Fibroblast of the aortic adventitia (primary cell): Measurements from ENCODE around the gene EEF1AKMT3. TPM values are rescaled to one million over a fixed set of nuclear protein-coding genes. Genes with fewer than 3 reads are reported as not detected.
"Not testable (repeated sequence)": the region's sequence is repeated elsewhere in the genome, so short reads cannot be mapped to it uniquely, and the experiment has no call there.

Experiments used
- DNase-seq: peaks from one replicate; pipeline ENCODE4 v3.0.0-alpha.2; 2010; ENCODE audit warnings: low read depth
- H3K4me3 ChIP-seq: 2 replicates; pipeline ENCODE4 v1.5.1; 2011; ENCODE audit warnings: low read depth, mild to moderate bottlenecking, control low read depth, low read length, moderate library complexity
- total RNA-seq: library from RNA; depleted of rRNA; stranded (reverse); fragments of >200 nt; gene quantifications from 2 replicates; pipeline ENCODE4 v1.2.3, GENCODE V29; 2012; ENCODE audit warnings: low replicate concordance
- TF ChIP-seq, protein P1 (sequence below): IDR thresholded peaks from 2 replicates; pipeline ENCODE4 v1.5.1; 2011; ENCODE audit warnings: mild to moderate bottlenecking, low read length, control low read depth, inconsistent platforms; ENCODE audit not compliant: insufficient read depth

The EEF1AKMT3 gene
- total RNA-seq, 1 donor: 6.6 TPM

DNA sequence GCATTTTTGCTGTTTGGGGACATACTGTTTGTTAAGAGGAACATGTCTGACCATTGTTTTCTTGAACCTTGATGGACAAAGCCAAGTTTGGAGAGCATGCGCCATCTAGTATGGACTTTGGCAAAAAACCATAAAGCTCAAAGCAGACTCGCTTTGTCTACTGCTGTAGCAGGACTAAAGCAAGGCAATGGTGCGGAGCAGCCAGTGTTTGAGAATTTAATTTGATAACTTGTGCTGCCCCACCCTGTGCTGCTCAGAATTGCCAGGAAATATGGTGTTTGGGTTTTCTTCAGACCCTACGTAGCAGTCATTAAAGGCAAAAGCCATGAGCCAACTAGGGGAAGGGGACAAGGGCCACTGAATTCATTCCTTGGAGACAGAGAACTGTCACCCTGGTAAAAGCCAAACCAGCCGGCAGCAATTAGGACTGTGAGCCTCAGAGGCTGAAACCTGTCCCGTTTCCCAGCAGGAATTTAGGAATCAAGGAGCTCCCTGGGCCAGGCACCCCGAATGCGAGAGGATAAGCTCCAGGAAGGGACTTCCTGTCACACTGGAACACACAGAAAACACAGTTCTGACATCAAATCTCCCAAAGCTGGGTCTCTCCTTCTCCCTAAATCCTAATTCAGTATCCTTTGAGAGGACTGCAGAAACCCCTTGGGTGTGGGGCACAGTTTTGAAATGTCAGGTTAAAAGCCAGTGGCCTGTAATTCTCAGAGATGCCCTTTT lies 45.0 kb downstream of the EEF1AKMT3 start:
- no peak for DNase-seq
- no peak overlapping the region for H3K4me3 ChIP-seq
- TF ChIP-seq, protein P1, sequence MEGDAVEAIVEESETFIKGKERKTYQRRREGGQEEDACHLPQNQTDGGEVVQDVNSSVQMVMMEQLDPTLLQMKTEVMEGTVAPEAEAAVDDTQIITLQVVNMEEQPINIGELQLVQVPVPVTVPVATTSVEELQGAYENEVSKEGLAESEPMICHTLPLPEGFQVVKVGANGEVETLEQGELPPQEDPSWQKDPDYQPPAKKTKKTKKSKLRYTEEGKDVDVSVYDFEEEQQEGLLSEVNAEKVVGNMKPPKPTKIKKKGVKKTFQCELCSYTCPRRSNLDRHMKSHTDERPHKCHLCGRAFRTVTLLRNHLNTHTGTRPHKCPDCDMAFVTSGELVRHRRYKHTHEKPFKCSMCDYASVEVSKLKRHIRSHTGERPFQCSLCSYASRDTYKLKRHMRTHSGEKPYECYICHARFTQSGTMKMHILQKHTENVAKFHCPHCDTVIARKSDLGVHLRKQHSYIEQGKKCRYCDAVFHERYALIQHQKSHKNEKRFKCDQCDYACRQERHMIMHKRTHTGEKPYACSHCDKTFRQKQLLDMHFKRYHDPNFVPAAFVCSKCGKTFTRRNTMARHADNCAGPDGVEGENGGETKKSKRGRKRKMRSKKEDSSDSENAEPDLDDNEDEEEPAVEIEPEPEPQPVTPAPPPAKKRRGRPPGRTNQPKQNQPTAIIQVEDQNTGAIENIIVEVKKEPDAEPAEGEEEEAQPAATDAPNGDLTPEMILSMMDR: no peak

DNA sequence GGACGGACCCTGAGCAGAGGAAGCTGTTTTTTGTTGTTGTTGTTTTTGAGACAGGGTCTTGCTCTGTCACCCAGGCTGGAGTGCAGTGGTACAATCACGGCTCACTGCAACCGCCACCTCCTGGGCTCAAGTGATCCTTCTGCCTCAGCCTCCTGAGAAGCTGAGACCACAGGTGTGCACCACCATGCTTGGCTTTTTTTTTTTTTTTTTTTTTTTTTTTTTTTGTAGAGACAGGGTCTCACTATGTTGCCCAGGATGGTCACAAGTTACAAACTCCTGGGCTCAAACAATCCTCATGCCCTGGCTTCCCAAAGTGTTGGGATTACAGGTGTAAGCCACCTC lies 45.5 kb downstream of the EEF1AKMT3 start:
- H3K4me3 ChIP-seq, DNase-seq: not testable (repeated sequence)

DNA sequence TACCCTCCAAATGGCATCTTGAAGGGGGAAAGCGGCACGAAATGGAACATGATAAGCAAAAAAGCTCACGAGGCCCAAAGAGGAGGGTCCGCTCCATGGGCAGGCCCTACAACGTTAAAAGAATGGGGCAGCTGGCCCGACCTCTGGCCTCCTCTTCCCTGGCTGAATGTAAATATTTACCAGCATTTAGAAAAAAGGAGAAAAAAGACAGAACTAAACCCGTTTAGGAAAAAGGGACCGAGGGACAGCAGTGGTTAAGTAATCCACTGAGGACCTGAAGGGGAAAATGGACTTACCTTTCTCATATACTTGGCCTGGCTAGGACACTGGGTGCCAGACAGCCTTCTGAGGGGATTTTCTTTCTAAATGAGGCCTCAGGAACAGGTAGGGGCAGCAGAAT lies 47.7 kb downstream of the EEF1AKMT3 start:
- DNase-seq, H3K4me3 ChIP-seq: not testable (repeated sequence)

DNA sequence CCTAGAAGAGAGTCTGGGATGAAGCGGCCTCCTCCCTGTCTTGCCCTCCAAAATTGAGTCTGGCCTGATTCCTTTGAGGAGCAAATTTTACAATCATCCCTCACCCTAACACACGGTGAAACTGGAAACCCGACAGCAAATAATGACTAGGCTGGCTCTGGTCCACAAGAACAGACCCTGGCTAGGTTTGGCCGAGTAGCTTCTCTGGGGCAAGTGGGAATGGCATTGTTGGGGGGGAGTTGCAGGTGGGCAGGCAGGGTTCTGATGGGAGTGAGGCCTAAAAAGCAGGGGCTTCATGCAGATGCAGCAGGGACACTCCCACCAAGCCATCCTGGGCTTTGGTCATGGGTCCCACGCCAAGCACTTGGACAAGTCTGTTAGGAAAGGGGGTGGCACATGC lies 48.6 kb downstream of the EEF1AKMT3 start:
- not testable (repeated sequence) for DNase-seq, H3K4me3 ChIP-seq

DNA sequence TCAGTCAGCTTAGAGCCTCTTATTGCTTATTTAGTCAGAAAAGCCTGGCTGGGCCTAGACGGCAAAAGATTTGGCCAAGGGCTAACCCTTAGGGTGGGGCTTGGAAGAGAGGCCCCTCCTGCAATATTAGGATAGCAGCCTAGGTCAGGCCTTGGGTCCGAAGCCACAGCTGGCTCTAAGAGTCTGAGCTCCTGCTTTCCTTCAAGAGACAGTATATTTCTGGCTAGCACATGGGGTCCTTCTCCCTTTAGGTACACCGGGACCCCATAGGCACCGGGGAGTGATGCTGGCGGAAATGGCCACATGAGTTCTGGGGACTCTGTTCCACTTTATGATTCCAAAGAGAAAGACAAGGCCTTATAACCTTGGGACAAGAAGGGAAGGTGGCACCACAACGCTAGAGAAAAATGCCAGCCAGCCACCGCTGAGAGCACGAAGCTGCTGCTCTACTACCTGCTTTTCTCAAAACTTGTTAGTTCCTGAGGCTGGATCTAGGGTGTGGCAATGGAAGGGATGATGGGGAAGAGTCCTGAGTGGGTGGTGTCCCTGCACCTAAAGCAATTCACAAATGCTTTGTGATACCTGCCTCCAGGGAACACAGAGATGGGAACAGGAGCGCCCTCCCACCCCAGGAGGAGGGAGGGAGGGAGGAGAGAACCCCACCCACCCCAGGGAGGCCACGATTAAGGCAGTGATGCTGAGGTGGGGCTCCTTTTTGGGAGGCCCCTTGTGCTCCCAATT lies 49.2 kb downstream of the EEF1AKMT3 start:
- DNase-seq: no peak
- H3K4me3 ChIP-seq: no peak overlapping the region
- TF ChIP-seq, protein P1: no peak

DNA sequence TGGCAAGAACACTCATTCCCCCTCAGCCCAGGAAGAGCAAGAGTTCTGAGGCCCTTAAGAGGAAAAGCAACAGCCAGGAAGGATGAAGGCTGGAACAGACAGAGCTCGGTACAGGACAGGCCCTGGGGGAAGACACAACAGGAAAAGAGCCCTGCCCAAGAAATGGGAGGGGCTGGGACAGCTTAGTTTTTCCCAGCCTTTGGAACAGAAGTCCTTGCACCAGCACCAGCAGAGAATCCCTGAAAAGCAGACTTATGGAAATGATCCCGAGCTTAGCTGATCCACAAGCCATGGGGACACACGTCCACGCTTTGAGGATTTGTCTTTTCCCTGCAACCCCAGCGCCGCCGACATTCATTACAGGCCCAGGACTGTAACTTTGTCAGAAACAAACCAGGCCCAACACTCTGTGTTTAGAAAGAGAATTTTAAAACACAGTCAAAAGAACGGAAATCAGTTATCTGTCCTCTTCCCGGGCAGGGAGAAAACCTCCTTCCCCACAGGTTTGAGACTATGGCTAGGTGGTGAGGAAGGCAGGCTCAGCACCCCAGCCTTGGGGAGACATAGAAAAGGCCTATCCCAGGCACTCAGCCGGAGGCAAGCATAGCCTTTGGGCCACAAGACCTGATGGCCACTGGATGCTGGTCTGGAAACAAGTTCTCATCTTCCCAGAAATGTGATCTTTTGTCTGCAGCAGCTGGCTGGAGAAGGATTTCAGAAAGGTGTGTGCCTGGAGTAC lies 50.1 kb downstream of the EEF1AKMT3 start:
- TF ChIP-seq, protein P1: no peak
- DNase-seq: no peak

DNA sequence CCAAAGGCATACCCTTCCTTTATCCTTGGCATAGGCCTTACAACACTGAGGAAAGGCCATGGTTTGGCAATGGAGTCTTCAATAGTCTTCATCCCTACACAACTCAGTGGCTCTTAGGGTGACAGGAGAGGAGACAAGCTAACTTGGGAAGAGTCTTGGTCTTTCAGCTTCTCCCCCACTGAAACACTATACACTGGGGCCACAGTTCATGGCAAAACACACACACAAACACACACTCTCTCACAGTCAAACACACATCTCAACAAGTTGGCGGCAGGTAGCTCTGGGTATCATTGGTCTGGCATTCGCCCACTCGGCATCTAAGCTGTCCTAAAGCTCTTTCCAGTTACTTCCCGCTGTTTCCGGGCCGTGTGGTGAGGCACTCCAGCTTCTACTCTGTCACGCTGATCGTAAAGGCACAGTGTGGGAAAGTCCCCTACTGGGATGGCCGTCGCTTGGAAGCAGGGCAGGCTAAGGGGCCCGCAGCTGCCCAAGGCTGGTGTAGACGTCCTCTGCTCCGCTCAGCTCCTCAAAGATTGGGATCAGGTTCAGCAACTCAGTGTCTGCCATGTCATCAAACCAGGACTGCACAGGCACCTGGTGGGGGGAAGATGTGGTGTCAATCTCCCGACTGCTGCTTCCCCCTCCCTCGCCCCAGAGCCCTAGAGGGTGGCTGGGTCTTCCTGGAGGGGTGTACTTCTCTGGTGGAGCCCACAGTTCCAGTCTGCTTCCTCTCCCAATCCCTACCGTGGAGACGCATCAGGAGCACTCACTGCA lies 50.9 kb downstream of the EEF1AKMT3 start:
- TF ChIP-seq, protein P1: no peak
- no peak overlapping the region for H3K4me3 ChIP-seq
- no peak for DNase-seq

More for the DNA sequence above, 50.1 kb downstream of the EEF1AKMT3 start:
- H3K4me3 ChIP-seq: no peak overlapping the region
